ENCODE measurements around the gene INPP5J. TPM values are rescaled to one million over a fixed set of nuclear protein-coding genes. Genes with fewer than 3 reads are reported as not detected.

Gene INPP5J
- total and polyA plus RNA-seq, 5 donors from 2014 or later = 0.47 TPM; not detected in 4

DNA sequence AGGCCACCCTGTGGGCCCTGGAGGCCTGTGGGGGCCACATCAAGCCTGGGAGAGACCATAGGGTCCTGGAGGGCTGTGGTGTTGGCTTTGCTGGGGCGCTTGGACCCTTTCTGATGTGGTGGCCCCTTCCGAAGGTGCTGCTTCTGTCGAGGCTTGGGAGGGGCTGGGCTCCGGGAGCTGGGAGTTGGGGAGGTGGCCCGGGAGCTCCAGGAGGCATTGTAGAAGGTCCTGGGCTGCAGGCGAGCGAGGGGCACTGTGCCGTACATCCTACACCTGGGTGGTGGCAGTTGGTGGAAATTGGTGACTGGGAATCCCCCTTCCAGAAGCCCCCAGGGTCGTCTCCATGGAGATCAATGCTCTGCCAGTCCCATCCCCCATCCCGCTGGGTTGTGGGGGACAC, 15.0 kb downstream of the INPP5J start:
- Mint-ChIP-seq H3K4me3 (no peak overlapping the region), H3K4me1 (no peaks in the 10 kb centered on the region), H3K36me3 (no peaks in the 10 kb centered on the region), H3K9me3 (peaks cover 0 to 3% (median 0%) of the 10 kb centered on the region in 7 donors), H3K27me3 (no peaks in the 10 kb centered on the region), H3K27ac (no peak overlapping the region)
- Histone ChIP-seq H3K4me1 (ENCODE audit: control insufficient read depth, insufficient read depth, low read length, poor library complexity, severe bottlenecking) (no peaks in the 10 kb centered on the region), H3K9me3 (ENCODE audit: control insufficient read depth in 2 of 2, low read length in 2 of 2) (no peaks in the 10 kb centered on the region), H3K27me3 (ENCODE audit: control insufficient read depth, insufficient read depth, low read length) (no peaks in the 10 kb centered on the region), H3K27ac (ENCODE audit: insufficient read depth, low read length, poor library complexity, severe bottlenecking) (no peak overlapping the region), H3K36me3 (ENCODE audit: control insufficient read depth, insufficient read depth, low read length) (no peaks in the 10 kb centered on the region), H3K4me3 (ENCODE audit: low read depth, low read length) (no peak overlapping the region)
- no peak for ATAC-seq (ENCODE audit: low read depth in 2 of 2)
- no peak for DNase-seq

DNA sequence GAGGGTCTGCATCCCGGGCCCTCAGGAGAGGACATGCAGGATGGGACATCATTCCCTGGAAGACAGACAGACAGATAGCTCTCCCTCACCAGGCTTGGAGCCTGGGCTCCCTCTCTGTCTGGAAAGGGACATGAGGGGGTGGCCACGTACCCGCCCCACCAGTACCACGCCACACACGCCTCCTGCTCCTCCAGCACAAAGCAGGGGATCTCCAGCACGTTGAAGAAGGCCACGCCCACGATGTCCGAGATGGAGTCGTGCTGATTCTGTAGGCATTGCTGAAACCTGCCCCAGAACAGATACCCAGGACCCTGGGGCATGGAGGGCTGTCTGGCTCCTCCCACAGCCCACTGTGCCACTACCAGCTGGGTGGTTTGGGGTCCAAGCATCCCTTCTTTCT, 15.4 kb downstream of the INPP5J start:
- Mint-ChIP-seq H3K4me3 (no peak overlapping the region), H3K27ac (no peak overlapping the region), H3K4me1 (no peaks in the 10 kb centered on the region), H3K9me3 (peaks cover 0 to 3% (median 0%) of the 10 kb centered on the region in 7 donors), H3K36me3 (no peaks in the 10 kb centered on the region), H3K27me3 (no peaks in the 10 kb centered on the region)
- Histone ChIP-seq H3K27ac (ENCODE audit: insufficient read depth, low read length, poor library complexity, severe bottlenecking) (no peak overlapping the region), H3K27me3 (ENCODE audit: control insufficient read depth, insufficient read depth, low read length) (no peaks in the 10 kb centered on the region), H3K4me1 (ENCODE audit: control insufficient read depth, insufficient read depth, low read length, poor library complexity, severe bottlenecking) (no peaks in the 10 kb centered on the region), H3K36me3 (ENCODE audit: control insufficient read depth, insufficient read depth, low read length) (no peaks in the 10 kb centered on the region), H3K4me3 (ENCODE audit: low read depth, low read length) (no peak overlapping the region), H3K9me3 (ENCODE audit: control insufficient read depth in 2 of 2, low read length in 2 of 2) (no peaks in the 10 kb centered on the region)
- ATAC-seq (ENCODE audit: low read depth in 2 of 2) (no peak), DNase-seq (no peak)

DNA sequence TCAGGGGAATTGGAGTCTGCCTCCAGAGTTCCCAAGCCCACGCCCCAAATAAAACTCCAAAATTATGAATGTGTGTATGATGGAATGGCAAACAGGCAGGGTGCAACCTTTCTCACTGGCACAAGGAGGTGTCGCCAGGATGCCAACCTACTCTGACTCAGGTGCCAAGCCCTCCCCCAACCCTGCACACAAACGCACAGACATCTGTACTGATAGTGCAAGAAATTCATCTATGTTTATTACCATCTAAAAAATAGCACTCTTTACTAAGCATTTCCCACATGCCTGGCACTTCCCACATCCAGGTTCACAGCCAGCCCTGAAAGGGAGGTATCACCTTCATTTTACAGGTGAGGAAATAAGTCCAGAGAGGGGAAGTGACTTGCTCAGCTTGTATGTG, 16.3 kb downstream of the INPP5J start:
- no peaks in the 10 kb centered on the region for H3K4me1 ChIP-seq (ENCODE audit: control insufficient read depth, insufficient read depth, low read length, poor library complexity, severe bottlenecking)
- ATAC-seq (ENCODE audit: low read depth in 2 of 2) = no peak
- Mint-ChIP-seq H3K9me3 (peaks cover 0 to 3% (median 0%) of the 10 kb centered on the region in 7 donors), H3K27ac (peak overlapping the region in 1 of 3 donors; percentile 7), H3K4me1 (no peaks in the 10 kb centered on the region), H3K4me3 (no peak overlapping the region), H3K36me3 (no peaks in the 10 kb centered on the region), H3K27me3 (no peaks in the 10 kb centered on the region)
- H3K4me3 ChIP-seq (ENCODE audit: low read depth, low read length) = no peak overlapping the region
- H3K9me3 ChIP-seq (ENCODE audit: control insufficient read depth in 2 of 2, low read length in 2 of 2) = no peaks in the 10 kb centered on the region
- H3K27ac ChIP-seq (ENCODE audit: insufficient read depth, low read length, poor library complexity, severe bottlenecking) = no peak overlapping the region
- no peak for DNase-seq
- no peaks in the 10 kb centered on the region for H3K27me3 ChIP-seq (ENCODE audit: control insufficient read depth, insufficient read depth, low read length)
- no peaks in the 10 kb centered on the region for H3K36me3 ChIP-seq (ENCODE audit: control insufficient read depth, insufficient read depth, low read length)

DNA sequence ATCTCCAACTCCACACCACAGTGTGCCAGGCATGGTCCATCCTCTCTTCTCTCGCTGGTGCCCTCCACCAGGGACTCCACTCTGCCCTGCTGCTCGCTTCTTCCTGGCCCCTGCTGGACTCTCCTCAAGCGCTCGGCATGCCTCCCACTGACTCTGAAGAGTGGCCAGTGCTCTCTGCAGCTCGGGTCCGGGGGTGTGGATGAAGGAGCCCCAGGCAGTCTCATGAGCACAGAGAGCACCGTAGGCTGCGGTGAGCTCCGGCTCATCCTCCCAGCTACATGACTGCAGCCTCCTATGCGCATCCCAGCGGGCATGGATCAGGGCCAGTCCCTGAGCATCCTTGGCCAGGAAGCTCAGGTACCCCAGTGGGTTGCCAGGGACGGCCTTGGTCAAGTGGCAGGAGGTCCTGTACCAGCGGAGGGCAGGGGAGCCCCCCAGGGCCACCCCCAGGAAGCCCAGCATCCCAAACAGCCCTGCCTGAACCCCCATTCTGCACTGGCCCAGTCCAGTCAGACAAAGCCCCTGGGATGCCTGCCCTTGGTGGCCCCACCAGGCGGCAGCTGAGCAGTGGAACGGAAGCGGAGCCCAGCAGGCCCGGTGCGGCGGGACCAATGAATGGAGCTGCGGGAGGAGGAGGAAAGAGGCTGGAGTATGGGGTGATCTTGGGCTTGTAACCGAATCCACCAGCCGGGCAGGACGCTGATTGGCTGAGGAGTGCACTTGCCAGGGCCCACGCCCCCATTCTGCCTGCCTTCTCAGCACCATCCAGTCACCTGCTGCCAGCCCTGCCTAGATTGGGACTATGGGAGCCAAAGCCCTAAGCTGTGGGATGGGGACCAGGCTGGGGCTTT, 17.3 kb downstream of the INPP5J start, which contains the start of gene PLA2G3:
Gene PLA2G3 (minus strand): TSS at position 643 of the 851 bp plus-strand sequence. CDS start 154 bp downstream, at position 489.
- Histone ChIP-seq H3K36me3 (ENCODE audit: control insufficient read depth, insufficient read depth, low read length) (no peaks in the 10 kb centered on the region), H3K4me1 (ENCODE audit: control insufficient read depth, insufficient read depth, low read length, poor library complexity, severe bottlenecking) (no peaks in the 10 kb centered on the region), H3K27me3 (ENCODE audit: control insufficient read depth, insufficient read depth, low read length) (no peaks in the 10 kb centered on the region), H3K27ac (ENCODE audit: insufficient read depth, low read length, poor library complexity, severe bottlenecking) (no peak within 1 kb of the TSS), H3K9me3 (ENCODE audit: control insufficient read depth in 2 of 2, low read length in 2 of 2) (no peaks in the 10 kb centered on the region), H3K4me3 (ENCODE audit: low read depth, low read length) (no peak within 1 kb of the TSS)
- no peak within 1 kb of the TSS for H3K4me3 Mint-ChIP-seq
- H3K4me1 Mint-ChIP-seq = no peaks in the 10 kb centered on the region
- DNase-seq = no peak
- H3K27ac Mint-ChIP-seq = peak within 1 kb of the TSS in 2 of 3 donors; percentile 62 to 71
- no peaks in the 10 kb centered on the region for H3K36me3 Mint-ChIP-seq
- H3K9me3 Mint-ChIP-seq = peaks cover 0 to 4% (median 2%) of the 10 kb centered on the region in 7 donors
- no peaks in the 10 kb centered on the region for H3K27me3 Mint-ChIP-seq
- ATAC-seq (ENCODE audit: low read depth in 2 of 2) = no peak

DNA sequence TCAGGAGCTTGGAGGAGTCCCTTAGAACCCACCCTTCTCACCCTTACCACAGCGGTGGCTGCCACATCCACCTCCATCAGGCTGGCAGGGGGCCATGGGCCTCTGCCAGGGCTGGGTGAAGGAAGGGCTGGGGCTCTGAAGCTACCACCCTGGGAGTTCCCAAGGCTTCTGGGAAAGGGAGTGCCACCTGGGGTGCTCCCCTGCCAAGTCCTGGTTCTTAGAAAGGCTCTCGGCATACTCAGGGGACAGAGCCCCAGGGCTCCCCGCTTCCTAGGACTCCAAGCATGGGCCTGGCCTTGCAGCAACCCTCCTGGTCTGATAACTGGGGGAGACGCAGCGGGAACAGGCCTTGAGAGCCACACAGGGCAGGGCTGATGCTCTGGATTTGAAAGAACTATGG, 18.0 kb downstream of the INPP5J start:
- DNase-seq = no peak
- Mint-ChIP-seq H3K4me1 (no peaks in the 10 kb centered on the region), H3K4me3 (no peak overlapping the region), H3K36me3 (no peaks in the 10 kb centered on the region), H3K27me3 (no peaks in the 10 kb centered on the region), H3K27ac (no peak overlapping the region), H3K9me3 (peaks cover 0 to 6% (median 2%) of the 10 kb centered on the region in 7 donors)
- Histone ChIP-seq H3K27ac (ENCODE audit: insufficient read depth, low read length, poor library complexity, severe bottlenecking) (no peak overlapping the region), H3K4me3 (ENCODE audit: low read depth, low read length) (no peak overlapping the region), H3K9me3 (ENCODE audit: control insufficient read depth in 2 of 2, low read length in 2 of 2) (no peaks in the 10 kb centered on the region), H3K36me3 (ENCODE audit: control insufficient read depth, insufficient read depth, low read length) (no peaks in the 10 kb centered on the region), H3K4me1 (ENCODE audit: control insufficient read depth, insufficient read depth, low read length, poor library complexity, severe bottlenecking) (no peaks in the 10 kb centered on the region), H3K27me3 (ENCODE audit: control insufficient read depth, insufficient read depth, low read length) (no peaks in the 10 kb centered on the region)
- ATAC-seq (ENCODE audit: low read depth in 2 of 2) = no peak

DNA sequence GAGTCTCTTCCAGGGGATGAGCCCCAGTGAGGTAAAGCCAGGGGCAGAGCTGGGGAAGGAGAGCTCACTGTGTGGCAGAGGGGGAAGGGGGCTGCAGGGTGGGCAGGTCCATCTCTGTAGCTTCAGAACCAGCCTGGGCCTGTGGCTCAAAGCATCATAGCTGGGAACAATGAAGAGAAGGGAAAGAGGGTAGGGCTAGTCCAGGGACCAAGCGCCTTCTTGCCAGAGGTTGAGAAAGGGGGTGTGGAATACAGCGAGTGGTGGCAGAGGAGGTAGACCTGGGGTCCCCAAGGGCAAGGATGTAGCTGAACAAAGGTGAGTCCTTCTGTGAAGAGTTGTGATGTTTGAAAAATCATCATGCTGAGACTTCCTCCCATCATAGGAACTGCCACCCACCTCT, 18.8 kb downstream of the INPP5J start:
- no peaks in the 10 kb centered on the region for H3K27me3 ChIP-seq (ENCODE audit: control insufficient read depth, insufficient read depth, low read length)
- no peaks in the 10 kb centered on the region for H3K4me1 ChIP-seq (ENCODE audit: control insufficient read depth, insufficient read depth, low read length, poor library complexity, severe bottlenecking)
- no peaks in the 10 kb centered on the region for H3K9me3 ChIP-seq (ENCODE audit: control insufficient read depth in 2 of 2, low read length in 2 of 2)
- Mint-ChIP-seq H3K4me1 (no peaks in the 10 kb centered on the region), H3K27ac (no peak overlapping the region), H3K9me3 (peaks cover 0 to 6% (median 2%) of the 10 kb centered on the region in 7 donors), H3K36me3 (no peaks in the 10 kb centered on the region), H3K27me3 (no peaks in the 10 kb centered on the region), H3K4me3 (no peak overlapping the region)
- ATAC-seq (ENCODE audit: low read depth in 2 of 2) (no peak), DNase-seq (no peak)
- no peak overlapping the region for H3K27ac ChIP-seq (ENCODE audit: insufficient read depth, low read length, poor library complexity, severe bottlenecking)
- no peak overlapping the region for H3K4me3 ChIP-seq (ENCODE audit: low read depth, low read length)
- no peaks in the 10 kb centered on the region for H3K36me3 ChIP-seq (ENCODE audit: control insufficient read depth, insufficient read depth, low read length)

DNA sequence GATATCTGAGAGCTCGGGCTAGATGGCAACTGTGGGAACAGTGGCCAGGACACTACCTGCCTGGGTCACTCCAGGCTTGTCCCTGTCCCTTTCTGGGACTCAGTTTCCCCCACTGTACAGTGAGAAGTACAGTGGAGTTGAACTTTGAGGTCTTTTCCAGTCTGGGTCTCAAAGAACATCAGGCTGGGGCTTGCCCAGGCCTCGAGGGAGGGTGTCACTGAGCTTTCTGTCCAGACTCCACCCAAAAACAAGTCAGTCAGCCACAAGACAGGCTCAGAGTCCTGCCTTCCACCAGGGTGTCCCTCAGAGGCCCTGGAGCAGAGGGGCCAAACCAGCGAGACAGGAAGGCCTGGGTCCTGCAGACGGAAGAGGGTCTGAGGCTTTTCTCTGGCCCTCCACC, 19.5 kb downstream of the INPP5J start:
- Mint-ChIP-seq H3K36me3 (no peaks in the 10 kb centered on the region), H3K27me3 (no peaks in the 10 kb centered on the region), H3K4me1 (no peaks in the 10 kb centered on the region), H3K9me3 (peaks cover 0 to 6% (median 2%) of the 10 kb centered on the region in 7 donors), H3K27ac (no peak overlapping the region), H3K4me3 (no peak overlapping the region)
- no peak overlapping the region for H3K4me3 ChIP-seq (ENCODE audit: low read depth, low read length)
- H3K9me3 ChIP-seq (ENCODE audit: control insufficient read depth in 2 of 2, low read length in 2 of 2) = peaks cover 0 to 4% of the 10 kb centered on the region in 2 experiments
- H3K27ac ChIP-seq (ENCODE audit: insufficient read depth, low read length, poor library complexity, severe bottlenecking) = no peak overlapping the region
- no peaks in the 10 kb centered on the region for H3K4me1 ChIP-seq (ENCODE audit: control insufficient read depth, insufficient read depth, low read length, poor library complexity, severe bottlenecking)
- peaks cover 3% of the 10 kb centered on the region for H3K27me3 ChIP-seq (ENCODE audit: control insufficient read depth, insufficient read depth, low read length)
- no peak for DNase-seq
- no peak for ATAC-seq (ENCODE audit: low read depth in 2 of 2)
- no peaks in the 10 kb centered on the region for H3K36me3 ChIP-seq (ENCODE audit: control insufficient read depth, insufficient read depth, low read length)

DNA sequence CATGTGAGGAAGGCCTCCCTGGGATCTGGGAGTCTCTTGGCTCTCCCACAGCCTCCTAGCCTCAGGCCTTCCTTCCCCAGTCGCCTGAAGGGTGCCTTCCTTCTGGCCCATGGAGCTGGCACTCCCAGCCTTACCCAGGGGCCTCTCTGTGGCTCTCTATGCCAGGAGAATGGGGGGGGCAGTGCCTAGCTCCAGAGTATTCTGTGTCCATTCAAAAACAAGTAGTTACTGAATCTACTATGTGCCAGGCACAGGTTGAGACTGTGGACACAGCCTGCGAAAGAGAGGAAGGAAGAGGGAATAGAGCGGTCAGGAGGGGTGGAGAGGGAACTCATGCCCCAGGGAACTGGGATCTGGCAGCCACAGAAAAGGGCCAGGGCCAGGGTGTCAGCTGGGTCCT, 20.3 kb downstream of the INPP5J start:
- Histone ChIP-seq H3K36me3 (ENCODE audit: control insufficient read depth, insufficient read depth, low read length) (no peaks in the 10 kb centered on the region), H3K9me3 (ENCODE audit: control insufficient read depth in 2 of 2, low read length in 2 of 2) (peaks cover 0 to 5% of the 10 kb centered on the region in 2 experiments), H3K4me3 (ENCODE audit: low read depth, low read length) (no peak overlapping the region), H3K27ac (ENCODE audit: insufficient read depth, low read length, poor library complexity, severe bottlenecking) (no peak overlapping the region), H3K27me3 (ENCODE audit: control insufficient read depth, insufficient read depth, low read length) (peaks cover 5% of the 10 kb centered on the region), H3K4me1 (ENCODE audit: control insufficient read depth, insufficient read depth, low read length, poor library complexity, severe bottlenecking) (no peaks in the 10 kb centered on the region)
- no peak for DNase-seq
- Mint-ChIP-seq H3K36me3 (no peaks in the 10 kb centered on the region), H3K4me1 (no peaks in the 10 kb centered on the region), H3K27ac (peak overlapping the region in 1 of 3 donors; percentile 6), H3K27me3 (no peaks in the 10 kb centered on the region), H3K9me3 (peaks cover 0 to 6% (median 2%) of the 10 kb centered on the region in 7 donors), H3K4me3 (no peak overlapping the region)
- no peak for ATAC-seq (ENCODE audit: low read depth in 2 of 2)
